Measurements from ENCODE around the gene MALSU1.

MALSU1 gene

GRCh38 chr7:23358152-23358674, 59.1 kb downstream of the MALSU1 start:
- DNase-seq (ENCODE audit: low spot score) (no peak), FAIRE-seq (no peak)
